ENCODE results near the gene CHCHD10. TPM values are rescaled to one million over a fixed set of nuclear protein-coding genes. Genes with fewer than 3 reads are reported as not detected.

Gene CHCHD10
- total and polyA plus RNA-seq, 2 of the 8 experiments (the other 6 are each of a cell fraction or from before 2014, with no cell fraction given): 58.3 to 94.5 TPM

DNA sequence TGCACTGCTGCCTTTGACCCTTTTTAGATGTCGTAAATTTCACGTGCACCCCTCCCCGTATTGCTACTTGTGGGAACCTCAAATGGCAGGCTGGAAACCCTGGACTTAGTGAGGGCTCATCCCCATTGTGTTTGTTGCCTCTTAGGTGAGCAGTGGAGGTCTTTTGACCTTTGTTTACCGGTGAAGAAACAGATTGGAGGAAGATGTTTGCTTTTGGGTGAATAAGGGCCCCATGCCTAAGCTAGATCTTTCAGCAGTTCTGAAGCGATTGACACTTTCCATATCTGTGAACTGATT lies 19.8 kb upstream of the CHCHD10 start:
- Histone ChIP-seq H3K18ac (ENCODE audit: extremely low read depth, low read length) (peak overlapping the region; percentile 36; the same call in 1 of the 2 replicates), H2AK5ac (ENCODE audit: low read depth, low read length) (no peak overlapping the region), H2BK120ac (replicated peaks; ENCODE audit: low read depth, low read length) (no peak overlapping the region), H2BK5ac (ENCODE audit: low read depth, low read length) (no peak overlapping the region), H3K79me1 (ENCODE audit: low read depth, low read length) (peaks cover 3% of the 10 kb centered on the region; the same call in 1 of the 2 replicates), H3K27me3 (replicated peaks in 1 of 4; ENCODE audit: control insufficient read depth in 3 of 4, extremely low read depth in 1 of 4, insufficient read depth in 3 of 4, low read length in 3 of 4) (no peaks in the 10 kb centered on the region), H4K91ac (replicated peaks; ENCODE audit: insufficient read length, low read length) (no peak overlapping the region), H3K9ac (replicated peaks in 1 of 4; ENCODE audit: extremely low read depth in 1 of 4, low read depth in 3 of 4, low read length in 3 of 4) (peak overlapping the region; percentile 50 to 89 (median 66)), H2AFZ (ENCODE audit: low read length) (0 out of 2 replicates have a peak overlapping the region, but pooled peaks have one; percentile 45), H3K4me1 (replicated peaks in 1 of 4; ENCODE audit: control insufficient read depth in 3 of 4, insufficient read depth in 4 of 4, low read length in 3 of 4) (peaks cover 0 to 10% (median 4%) of the 10 kb centered on the region in 4 experiments; a peak in 6 of 7 replicates), H3K9me3 (ENCODE audit: insufficient read depth in 2 of 2, low read depth in 1 of 2, low read length in 1 of 2) (no peaks in the 10 kb centered on the region), H2BK15ac (ENCODE audit: low read length) (no peak overlapping the region), H3K4ac (replicated peaks; ENCODE audit: insufficient read length, low read depth, low read length) (no peak overlapping the region), H3K4me3 (ENCODE audit: extremely low read depth in 1 of 4, insufficient read depth in 2 of 4, low read depth in 3 of 4, low read length in 4 of 4) (peak overlapping the region; percentile 79 to 87 (median 82)), H3K36me3 (ENCODE audit: control insufficient read depth in 2 of 4, insufficient read depth in 4 of 4, low read length in 3 of 4) (peaks cover 0 to 3% (median under 1%) of the 10 kb centered on the region in 4 experiments; a peak in 2 of 8 replicates), H3K4me2 (ENCODE audit: insufficient read depth in 1 of 2, low read depth in 2 of 2, low read length in 2 of 2) (peak overlapping the region; percentile 64 to 79), H3K23ac (ENCODE audit: insufficient read length) (no peak overlapping the region), H4K20me1 (replicated peaks in 1 of 2; ENCODE audit: control insufficient read depth in 1 of 2, insufficient read depth in 2 of 2, low read length in 2 of 2) (peaks cover 4 to 22% of the 10 kb centered on the region in 2 experiments), H3K79me2 (ENCODE audit: control insufficient read depth in 1 of 2, insufficient read depth in 2 of 2, low read length in 2 of 2) (peaks cover 22 to 51% of the 10 kb centered on the region in 2 experiments), H4K5ac (ENCODE audit: insufficient read length, low read depth, low read length) (peak overlapping the region; percentile 34), H4K8ac (ENCODE audit: extremely low read depth, insufficient read depth, low read length) (no peak overlapping the region), H3K14ac (ENCODE audit: insufficient read length) (no peak overlapping the region), H3K23me2 (ENCODE audit: low read depth, low read length) (peaks cover 3% of the 10 kb centered on the region; the same call in 1 of the 2 replicates), H2BK12ac (ENCODE audit: low read depth, low read length) (0 out of 2 replicates have a peak overlapping the region, but pooled peaks have one; percentile 29), H3K56ac (replicated peaks; ENCODE audit: insufficient read length, low read depth, low read length) (no peak overlapping the region), H2BK20ac (ENCODE audit: low read length) (no peak overlapping the region), H3K27ac (ENCODE audit: low read depth, low read length) (no peak overlapping the region; the same call in 1 of the 2 replicates)
- WGBS, 2 experiments (ENCODE audit: extremely low coverage in 1 of 2, insufficient coverage in 1 of 2, insufficient read length in 1 of 2, insufficient replicate concordance in 2 of 2, low coverage in 1 of 2, low lambda C conversion rate in 2 of 2, missing lambda C conversion rate in 1 of 2): 9% methylated on average over 5 of the region's 5 CpGs; no CpG with 5 or more reads in 1 of the 2 experiments
- DNase-seq (ENCODE audit: low read depth in 1 of 2, low spot score in 2 of 2): no peak
- CTCF ChIA-PET (ENCODE audit: partially characterized antibody): interaction anchor here (5.1 to 6.4 kb wide), 2 partner anchors 12 to 17 kb away, joined by 42 to 47 read pairs; partner anchors contain the start of genes CHCHD10 and MMP11
- POLR2A ChIA-PET (ENCODE audit: partially characterized antibody): interaction anchor here (1.1 to 4.5 kb wide), 9 partner anchors 9 to 70 kb away, joined by 3 to 45 read pairs (median 6); partner anchors contain the start of genes CHCHD10 and MMP11
- TF ChIP-seq RNF2 (IDR thresholded peaks at IDR 0.05; ENCODE audit: borderline replicate concordance, low read depth, low read length, missing control alignments, poor library complexity, severe bottlenecking): no peak
- FAIRE-seq: no peak
